GM12878 (cell line): ENCODE measurements around the gene UBE2Z. TPM values are rescaled to one million over a fixed set of nuclear protein-coding genes. Genes with fewer than 3 reads are reported as not detected.

Experiments
- CUX1 ChIP-seq: IDR thresholded peaks from 2 replicates; pipeline ENCODE4 v1.6.1; 2012; ENCODE audit warnings: improper control_type of control experiment, low read depth, low read length; ENCODE audit not compliant: insufficient replicate concordance
- EED ChIP-seq: sonication (generic); IDR thresholded peaks from 2 replicates; pipeline ENCODE4 v1.6.1; 2016; ENCODE audit warnings: antibody characterized with exemption, low read depth
- GABPA ChIP-seq: IDR thresholded peaks from 2 replicates; pipeline ENCODE4 v1.6.1; 2014; ENCODE audit warnings: antibody characterized with exemption, low read depth, mild to moderate bottlenecking, inconsistent platforms
- HDAC2 ChIP-seq: fragments of 200-600 bp; sonication (generic); IDR thresholded peaks from 2 replicates; pipeline ENCODE4 v1.6.1; 2017
- HDGF ChIP-seq: fragments of 450-650 bp; IDR thresholded peaks from 2 replicates; pipeline ENCODE4 v1.6.1; 2016; ENCODE audit warnings: antibody characterized with exemption
- IKZF2 ChIP-seq, 2 experiments: fragments of 450-650 bp; IDR thresholded peaks; 2 replicates each; pipeline ENCODE4 v1.6.1; 2017; ENCODE audit warnings: mild to moderate bottlenecking in 2 of 2, moderate library complexity in 2 of 2
- MTA2 ChIP-seq: fragments of 450-650 bp; IDR thresholded peaks from 2 replicates; pipeline ENCODE4 v1.6.1; 2016; ENCODE audit warnings: low read depth, mild to moderate bottlenecking, moderate library complexity
- NFYB ChIP-seq: IDR thresholded peaks from 2 replicates; pipeline ENCODE4 v1.6.1; 2011; ENCODE audit warnings: low read depth, mild to moderate bottlenecking, low read length, improper control_type of control experiment, moderate library complexity; ENCODE audit not compliant: insufficient read depth
- PAX5 ChIP-seq: IDR thresholded peaks from 2 replicates; pipeline ENCODE4 v1.6.1; 2011; ENCODE audit warnings: low read depth, low read length, borderline replicate concordance
- POLR2A ChIP-seq: IDR thresholded peaks from 2 replicates; pipeline ENCODE4 v1.6.1; 2011; ENCODE audit warnings: low read depth, mild to moderate bottlenecking, low read length
- RB1 ChIP-seq: fragments of 450-650 bp; formaldehyde crosslinking; IDR thresholded peaks from 2 replicates; pipeline ENCODE4 v1.6.1; 2017; ENCODE audit warnings: mild to moderate bottlenecking, borderline replicate concordance
- SREBF1 ChIP-seq: IDR thresholded peaks from 2 replicates; pipeline ENCODE4 v1.6.1; 2012; ENCODE audit warnings: mild to moderate bottlenecking, low read length
- SRF ChIP-seq, 2 experiments: IDR thresholded peaks; 2 replicates each; pipeline ENCODE4 v1.6.1; 2011; ENCODE audit warnings: low read depth in 2 of 2, low read length in 2 of 2, mild to moderate bottlenecking in 1 of 2, moderate library complexity in 1 of 2
- STAT3 ChIP-seq: IDR thresholded peaks from 2 replicates; pipeline ENCODE4 v1.6.1; 2011; ENCODE audit warnings: low read depth, low read length, improper control_type of control experiment
- TARDBP ChIP-seq: IDR thresholded peaks from 2 replicates; pipeline ENCODE4 v1.6.1; 2016; ENCODE audit warnings: borderline replicate concordance
- TCF12 ChIP-seq: IDR thresholded peaks from 2 replicates; pipeline ENCODE4 v1.6.1; 2011; ENCODE audit warnings: low read depth, mild to moderate bottlenecking, low read length
- USF2 ChIP-seq: IDR thresholded peaks from 2 replicates; pipeline ENCODE4 v1.6.1; 2011; ENCODE audit warnings: low read depth, low read length, improper control_type of control experiment, borderline replicate concordance
- WRNIP1 ChIP-seq: IDR thresholded peaks from 2 replicates; pipeline ENCODE4 v1.6.1; 2011; ENCODE audit warnings: low read depth, low read length, improper control_type of control experiment, borderline replicate concordance
- YBX1 ChIP-seq: fragments of 450-650 bp; IDR thresholded peaks from 2 replicates; pipeline ENCODE4 v1.6.1; 2016; ENCODE audit warnings: antibody characterized with exemption
- polyA plus RNA-seq, 11 experiments: library from polyadenylated mRNA; depleted of rRNA in 4 of 11; unstranded in 6 of 11; stranded (reverse) in 5 of 11; fragments of >200 nt; fragmentation: Nextera tagmentation in 4 of 11; fragmentation: Illumina TruSeq in 1 of 11; extraction: Ambion mirVana in 4 of 11; extraction: Trizol in 1 of 11; gene quantifications; 1 replicate in 1 of 11; 2 replicates in 10 of 11; pipeline versions ENCODE4 v1.2.1 to v1.2.3, GENCODE V29; 2011 to 2016; ENCODE audit warnings: inconsistent platforms in 2 of 11, missing spikeins in 2 of 11, low read depth in 1 of 11
- total RNA-seq, 4 experiments: library from RNA; depleted of rRNA in 3 of 4; stranded (reverse); fragments of >200 nt in 3 of 4; fragmentation: Illumina TruSeq in 1 of 4; extraction: Trizol in 1 of 4; gene quantifications; 2 replicates each; pipeline versions ENCODE4 v1.2.1 to v1.2.3, GENCODE V29; 2013 to 2021
- TF ChIP-seq, protein P1 (sequence below): IDR thresholded peaks from 2 replicates; pipeline ENCODE4 v1.6.1; 2012; ENCODE audit warnings: low read length, inconsistent platforms
- TF ChIP-seq, protein P2 (sequence below): fragments of 150-350 bp; IDR thresholded peaks from 2 replicates; pipeline ENCODE4 v1.6.1; 2016; ENCODE audit warnings: low read depth, low read length

UBE2Z gene
- total and polyA plus RNA-seq, 10 of the 15 experiments (the other 5 are each of a cell fraction or from before 2014, with no cell fraction given), result 23.1 to 191 (median 57.4) TPM

- TF ChIP-seq EED, result peak; percentile 66
- no peak for TF ChIP-seq YBX1
- no peak for TF ChIP-seq SREBF1
- 0 out of 4 replicates have a peak, but pooled peaks of 1 of the 2 experiments have one; percentile 24 for TF ChIP-seq SRF (IDR thresholded peaks at IDR 0.05; ENCODE audit: low read depth in 2 of 2, low read length in 2 of 2)
- TF ChIP-seq, protein P1, sequence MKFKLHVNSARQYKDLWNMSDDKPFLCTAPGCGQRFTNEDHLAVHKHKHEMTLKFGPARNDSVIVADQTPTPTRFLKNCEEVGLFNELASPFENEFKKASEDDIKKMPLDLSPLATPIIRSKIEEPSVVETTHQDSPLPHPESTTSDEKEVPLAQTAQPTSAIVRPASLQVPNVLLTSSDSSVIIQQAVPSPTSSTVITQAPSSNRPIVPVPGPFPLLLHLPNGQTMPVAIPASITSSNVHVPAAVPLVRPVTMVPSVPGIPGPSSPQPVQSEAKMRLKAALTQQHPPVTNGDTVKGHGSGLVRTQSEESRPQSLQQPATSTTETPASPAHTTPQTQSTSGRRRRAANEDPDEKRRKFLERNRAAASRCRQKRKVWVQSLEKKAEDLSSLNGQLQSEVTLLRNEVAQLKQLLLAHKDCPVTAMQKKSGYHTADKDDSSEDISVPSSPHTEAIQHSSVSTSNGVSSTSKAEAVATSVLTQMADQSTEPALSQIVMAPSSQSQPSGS, result peak; percentile 84
- TF ChIP-seq TARDBP, result no peak
- TF ChIP-seq HDGF, result peak; percentile 70; the same call in 1 of the 2 replicates
- no peak for TF ChIP-seq WRNIP1
- TF ChIP-seq NFYB, result no peak
- no peak for TF ChIP-seq POLR2A
- TF ChIP-seq, protein P2, sequence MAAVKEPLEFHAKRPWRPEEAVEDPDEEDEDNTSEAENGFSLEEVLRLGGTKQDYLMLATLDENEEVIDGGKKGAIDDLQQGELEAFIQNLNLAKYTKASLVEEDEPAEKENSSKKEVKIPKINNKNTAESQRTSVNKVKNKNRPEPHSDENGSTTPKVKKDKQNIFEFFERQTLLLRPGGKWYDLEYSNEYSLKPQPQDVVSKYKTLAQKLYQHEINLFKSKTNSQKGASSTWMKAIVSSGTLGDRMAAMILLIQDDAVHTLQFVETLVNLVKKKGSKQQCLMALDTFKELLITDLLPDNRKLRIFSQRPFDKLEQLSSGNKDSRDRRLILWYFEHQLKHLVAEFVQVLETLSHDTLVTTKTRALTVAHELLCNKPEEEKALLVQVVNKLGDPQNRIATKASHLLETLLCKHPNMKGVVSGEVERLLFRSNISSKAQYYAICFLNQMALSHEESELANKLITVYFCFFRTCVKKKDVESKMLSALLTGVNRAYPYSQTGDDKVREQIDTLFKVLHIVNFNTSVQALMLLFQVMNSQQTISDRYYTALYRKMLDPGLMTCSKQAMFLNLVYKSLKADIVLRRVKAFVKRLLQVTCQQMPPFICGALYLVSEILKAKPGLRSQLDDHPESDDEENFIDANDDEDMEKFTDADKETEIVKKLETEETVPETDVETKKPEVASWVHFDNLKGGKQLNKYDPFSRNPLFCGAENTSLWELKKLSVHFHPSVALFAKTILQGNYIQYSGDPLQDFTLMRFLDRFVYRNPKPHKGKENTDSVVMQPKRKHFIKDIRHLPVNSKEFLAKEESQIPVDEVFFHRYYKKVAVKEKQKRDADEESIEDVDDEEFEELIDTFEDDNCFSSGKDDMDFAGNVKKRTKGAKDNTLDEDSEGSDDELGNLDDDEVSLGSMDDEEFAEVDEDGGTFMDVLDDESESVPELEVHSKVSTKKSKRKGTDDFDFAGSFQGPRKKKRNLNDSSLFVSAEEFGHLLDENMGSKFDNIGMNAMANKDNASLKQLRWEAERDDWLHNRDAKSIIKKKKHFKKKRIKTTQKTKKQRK, result no peak
- no peak for TF ChIP-seq STAT3
- TF ChIP-seq TCF12, result peak; percentile 34; the same call in 1 of the 2 replicates
- TF ChIP-seq MTA2, result no peak
- TF ChIP-seq RB1, result no peak
- peak; percentile 69 to 76 for TF ChIP-seq IKZF2 (IDR thresholded peaks at IDR 0.05)
- TF ChIP-seq GABPA, result no peak; the same call in none of the 2 replicates
- no peak for TF ChIP-seq USF2
- no peak for TF ChIP-seq PAX5
- peak; percentile 71 for TF ChIP-seq CUX1
- TF ChIP-seq HDAC2, result no peak
Observed at GRCh38 chr17:48915459-48916282, 7.5 kb downstream of the UBE2Z start (continued).
